Activated naive CD4-positive, alpha-beta T cell treated with anti-CD3 and anti-CD28 coated beads for 36 hours (primary cell): Measurements from ENCODE around the gene KIF26B. TPM values are rescaled to one million over a fixed set of nuclear protein-coding genes. Genes with fewer than 3 reads are reported as not detected.

Source experiments
- CTCF ChIA-PET: fragments of 350-600 bp; sonication (Branson Sonifier 250); formaldehyde crosslinking; loops from one replicate; lab custom pipeline; 2021; ENCODE audit warnings: antibody characterized with exemption; lab: Charles Lee
- DNase-seq: peaks from one replicate; pipeline ENCODE4 v3.0.0-alpha.2; 2020
- H3K27ac Mint-ChIP-seq: one replicate; pipeline ENCODE4 v1.8.0; 2021; ENCODE audit warnings: mild to moderate bottlenecking, mixed read lengths
- H3K27me3 Mint-ChIP-seq: one replicate; pipeline ENCODE4 v1.8.0; 2021; ENCODE audit warnings: low read depth, mixed read lengths
- H3K36me3 Mint-ChIP-seq: one replicate; pipeline ENCODE4 v1.8.0; 2021; ENCODE audit warnings: low read depth, mixed read lengths
- H3K4me1 Mint-ChIP-seq: one replicate; pipeline ENCODE4 v1.8.0; 2021; ENCODE audit warnings: low read depth, mixed read lengths
- H3K4me3 Mint-ChIP-seq: one replicate; pipeline ENCODE4 v1.8.0; 2021; ENCODE audit warnings: mild to moderate bottlenecking, moderate library complexity, mixed read lengths
- H3K9me3 Mint-ChIP-seq: one replicate; pipeline ENCODE4 v1.8.0; 2021; ENCODE audit warnings: mixed read lengths
- intact Hi-C: fragments of 100-400 bp; cut with micrococcal nuclease; formaldehyde crosslinking; loops from one replicate; pipeline ENCODE4 v1.15.1; 2023
- total RNA-seq, 2 experiments: library from RNA; stranded (reverse); gene quantifications; one replicate each; pipeline ENCODE4 v1.2.3, GENCODE V29; 2021

The KIF26B gene
- total RNA-seq, 2 experiments from 2014 or later = 0.05 TPM; not detected in 1

DNA sequence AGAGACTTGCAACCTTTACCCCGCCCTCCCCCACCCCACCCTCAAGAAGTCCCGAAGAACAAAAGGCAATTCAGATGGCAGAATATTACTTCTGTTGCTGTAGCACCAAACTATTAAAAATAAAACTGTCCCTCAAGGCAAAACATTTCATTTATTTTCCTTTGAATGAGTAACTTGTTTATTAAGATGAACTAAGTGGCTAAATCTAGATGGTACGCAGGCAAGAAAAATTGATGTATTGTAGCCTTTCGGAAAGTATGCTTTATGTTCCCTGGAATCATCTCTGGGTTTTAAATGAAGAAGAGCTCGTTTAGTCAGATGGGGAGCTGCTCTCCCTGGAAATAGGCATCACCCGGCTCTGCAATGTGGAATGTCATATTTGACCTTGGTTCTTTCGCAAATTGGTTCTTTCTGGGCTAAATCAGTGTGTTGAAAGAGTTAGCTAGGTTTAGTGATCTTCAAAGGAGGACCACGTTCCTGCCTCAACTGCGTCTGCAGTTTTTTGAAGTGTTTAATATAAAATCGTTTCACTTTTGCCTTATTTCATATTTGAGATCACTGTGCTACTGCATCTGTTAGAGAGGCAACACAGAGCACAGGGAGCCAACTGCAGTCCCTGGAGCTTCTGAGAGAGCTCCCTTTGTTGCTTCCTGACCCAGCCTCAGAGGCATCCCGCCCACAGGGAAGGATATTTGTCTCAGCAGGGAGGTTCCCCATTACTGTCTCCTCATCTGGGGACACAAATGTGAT is 61.8 kb downstream of the KIF26B start:
- H3K4me1 Mint-ChIP-seq = no peaks in the 10 kb centered on the region
- H3K27ac Mint-ChIP-seq = no peak overlapping the region
- no peaks in the 10 kb centered on the region for H3K9me3 Mint-ChIP-seq
- no peak overlapping the region for H3K4me3 Mint-ChIP-seq
- H3K36me3 Mint-ChIP-seq = no peaks in the 10 kb centered on the region
- intact Hi-C loops = no loop called here
- DNase-seq = no peak
- CTCF ChIA-PET = interaction anchor here (1.4 kb wide), 1 partner anchor 63 kb away, joined by 5 read pairs; no protein-coding TSS in a partner anchor
- H3K27me3 Mint-ChIP-seq = no peaks in the 10 kb centered on the region

- CTCF ChIA-PET = no interaction called here
- Mint-ChIP-seq H3K36me3 (no peaks in the 10 kb centered on the region), H3K27me3 (no peaks in the 10 kb centered on the region), H3K4me3 (no peak overlapping the region), H3K9me3 (no peaks in the 10 kb centered on the region), H3K27ac (no peak overlapping the region), H3K4me1 (no peaks in the 10 kb centered on the region)
- intact Hi-C loops = no loop called here
- no peak for DNase-seq
These were observed 63.2 kb downstream of the KIF26B start for GRCh38 chr1:245217853-245218608.

GRCh38 chr1:245220381-245220985 is 65.7 kb downstream of the KIF26B start:
- CTCF ChIA-PET = interaction anchor here (0.6 kb wide), 1 partner anchor 1177 kb away, joined by 4 read pairs; no protein-coding TSS in a partner anchor

GRCh38 chr1:245221805-245222204 is 67.0 kb downstream of the KIF26B start:
- DNase-seq = no peak

More at GRCh38 chr1:245220381-245220985, 65.7 kb downstream of the KIF26B start:
- Mint-ChIP-seq H3K36me3 (no peaks in the 10 kb centered on the region), H3K9me3 (no peaks in the 10 kb centered on the region), H3K27ac (no peak overlapping the region), H3K4me3 (no peak overlapping the region), H3K4me1 (no peaks in the 10 kb centered on the region), H3K27me3 (no peaks in the 10 kb centered on the region)
- DNase-seq = no peak
- intact Hi-C loops = no loop called here

GRCh38 chr1:245222931-245223595 is 68.3 kb downstream of the KIF26B start:
- H3K9me3 Mint-ChIP-seq = no peaks in the 10 kb centered on the region
- intact Hi-C loops = no loop called here
- CTCF ChIA-PET = no interaction called here
- no peak overlapping the region for H3K4me3 Mint-ChIP-seq
- no peaks in the 10 kb centered on the region for H3K27me3 Mint-ChIP-seq
- DNase-seq = no peak
- no peaks in the 10 kb centered on the region for H3K36me3 Mint-ChIP-seq
- no peaks in the 10 kb centered on the region for H3K4me1 Mint-ChIP-seq
- H3K27ac Mint-ChIP-seq = no peak overlapping the region

More at GRCh38 chr1:245221805-245222204, 67.0 kb downstream of the KIF26B start:
- CTCF ChIA-PET = no interaction called here
- intact Hi-C loops = no loop called here
- Mint-ChIP-seq H3K36me3 (no peaks in the 10 kb centered on the region), H3K27me3 (no peaks in the 10 kb centered on the region), H3K9me3 (no peaks in the 10 kb centered on the region), H3K4me3 (no peak overlapping the region), H3K27ac (no peak overlapping the region), H3K4me1 (no peaks in the 10 kb centered on the region)

DNA sequence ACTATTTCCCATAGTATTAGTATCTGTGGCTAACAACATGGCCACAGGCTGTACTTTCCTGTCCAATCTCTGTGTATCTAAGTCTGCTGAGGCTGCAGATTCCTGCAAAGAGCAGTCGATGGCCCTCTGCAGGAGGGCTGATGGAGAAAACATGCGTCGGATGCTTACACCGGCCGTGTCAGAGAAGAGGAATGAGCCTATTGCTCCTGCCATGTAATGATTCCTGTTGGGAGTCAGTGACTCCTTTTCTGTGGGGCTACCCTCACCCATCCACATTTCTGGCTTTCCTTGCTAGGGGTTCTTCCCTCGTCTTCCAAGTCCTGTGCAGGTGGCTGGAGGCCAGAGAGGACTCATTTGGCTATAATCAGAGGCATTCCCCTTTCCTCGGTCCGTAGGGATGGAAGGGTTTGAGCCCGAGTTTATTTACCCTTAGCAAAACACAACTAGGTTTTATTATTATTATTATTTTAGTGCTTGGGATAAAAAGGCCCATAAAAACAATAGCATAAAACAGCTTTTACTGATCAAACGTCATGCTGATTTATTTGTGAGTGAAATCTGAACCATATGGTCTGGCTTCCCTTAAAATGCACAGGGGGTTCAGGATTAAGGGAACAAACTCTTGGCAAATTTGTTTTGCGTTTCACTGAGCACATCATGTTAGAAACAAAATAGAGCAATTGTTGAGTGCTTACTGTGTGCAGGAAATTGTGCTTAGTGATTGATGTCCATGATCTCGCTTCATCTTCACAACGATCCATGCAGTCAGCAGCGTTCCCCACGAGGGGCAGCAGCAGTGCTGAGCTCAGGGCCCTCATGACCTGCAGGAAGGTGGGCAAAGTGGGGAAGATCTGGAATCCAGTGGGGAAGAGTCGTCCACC is 70.8 kb downstream of the KIF26B start:
- H3K4me1 Mint-ChIP-seq = no peaks in the 10 kb centered on the region
- H3K27me3 Mint-ChIP-seq = peaks cover 2% of the 10 kb centered on the region
- H3K9me3 Mint-ChIP-seq = no peaks in the 10 kb centered on the region
- no peak overlapping the region for H3K4me3 Mint-ChIP-seq
- H3K36me3 Mint-ChIP-seq = no peaks in the 10 kb centered on the region
- no peak overlapping the region for H3K27ac Mint-ChIP-seq
- CTCF ChIA-PET = no interaction called here
- no peak for DNase-seq
- intact Hi-C loops = no loop called here

DNA sequence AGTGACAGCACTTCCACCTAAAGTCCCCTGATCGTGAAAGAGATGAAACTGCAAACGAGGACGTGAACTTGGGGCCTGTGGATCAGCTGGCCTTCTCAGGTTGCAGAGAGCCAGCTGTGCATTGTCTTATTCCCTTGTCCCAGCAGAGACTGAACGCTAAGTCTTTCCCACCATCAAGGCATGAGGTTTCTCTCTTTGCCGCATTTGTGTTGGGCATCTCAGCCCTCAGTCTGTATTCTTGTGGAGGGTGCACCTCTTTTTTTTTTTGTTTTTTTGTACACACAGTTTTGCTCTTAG is 71.4 kb downstream of the KIF26B start:
- H3K27ac Mint-ChIP-seq = no peak overlapping the region
- no peaks in the 10 kb centered on the region for H3K36me3 Mint-ChIP-seq
- no peak for DNase-seq
- no peak overlapping the region for H3K4me3 Mint-ChIP-seq
- H3K27me3 Mint-ChIP-seq = peaks cover 2% of the 10 kb centered on the region
- CTCF ChIA-PET = no interaction called here
- no peaks in the 10 kb centered on the region for H3K9me3 Mint-ChIP-seq
- no peaks in the 10 kb centered on the region for H3K4me1 Mint-ChIP-seq
- intact Hi-C loops = no loop called here

DNA sequence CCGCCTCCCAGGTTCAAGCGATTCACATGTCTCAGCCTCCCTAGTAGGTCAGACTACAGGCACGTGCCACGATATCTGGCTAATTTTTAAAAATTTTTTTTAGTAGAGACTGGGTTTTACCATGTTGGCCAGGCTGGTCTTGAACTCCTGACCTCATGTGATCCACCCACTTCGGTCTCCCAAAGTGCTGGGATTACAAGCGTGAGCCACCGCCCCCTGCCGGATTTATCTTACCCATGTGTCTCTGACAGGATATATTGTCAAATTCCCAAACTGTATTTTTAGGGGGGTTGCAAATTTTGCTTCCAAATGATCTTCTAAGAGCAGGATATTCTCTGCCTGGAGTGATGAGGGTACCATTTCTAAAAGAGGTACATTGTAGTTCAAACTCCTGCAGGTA is 74.3 kb downstream of the KIF26B start:
- CTCF ChIA-PET = no interaction called here
- intact Hi-C loops = no loop called here
- Mint-ChIP-seq H3K36me3 (no peaks in the 10 kb centered on the region), H3K27ac (no peak overlapping the region), H3K9me3 (no peaks in the 10 kb centered on the region), H3K4me3 (no peak overlapping the region), H3K27me3 (peaks cover 2% of the 10 kb centered on the region), H3K4me1 (no peaks in the 10 kb centered on the region)
- no peak for DNase-seq

DNA sequence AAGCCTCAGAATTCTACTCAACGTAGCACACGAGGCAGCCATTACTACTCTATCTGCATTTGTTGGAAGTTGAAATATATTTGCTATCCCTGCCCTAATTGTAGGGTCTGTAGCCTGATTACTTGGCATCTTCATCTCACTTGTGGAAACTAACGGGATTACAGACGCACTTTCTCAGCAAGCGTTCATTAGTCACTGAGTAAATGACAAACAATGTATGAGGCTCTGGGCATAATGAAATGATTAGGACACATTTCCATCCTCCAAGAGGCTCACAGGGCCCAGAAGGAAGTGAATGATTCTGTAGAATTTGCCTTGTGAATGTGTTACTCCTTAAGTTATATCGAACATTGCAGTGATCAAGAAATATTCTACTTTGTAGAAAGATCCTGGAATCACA is 78.1 kb downstream of the KIF26B start:
- no peak overlapping the region for H3K27ac Mint-ChIP-seq
- H3K27me3 Mint-ChIP-seq = peaks cover 2% of the 10 kb centered on the region
- no peak for DNase-seq
- H3K9me3 Mint-ChIP-seq = no peaks in the 10 kb centered on the region
- intact Hi-C loops = no loop called here
- CTCF ChIA-PET = no interaction called here
- H3K4me1 Mint-ChIP-seq = no peaks in the 10 kb centered on the region
- H3K36me3 Mint-ChIP-seq = no peaks in the 10 kb centered on the region
- H3K4me3 Mint-ChIP-seq = no peak overlapping the region

GRCh38 chr1:245234217-245235081 is 79.7 kb downstream of the KIF26B start:
- DNase-seq = no peak
- H3K27me3 Mint-ChIP-seq = peaks cover 6% of the 10 kb centered on the region
- no peak overlapping the region for H3K27ac Mint-ChIP-seq
- no peak overlapping the region for H3K4me3 Mint-ChIP-seq
- H3K9me3 Mint-ChIP-seq = no peaks in the 10 kb centered on the region
- no peaks in the 10 kb centered on the region for H3K4me1 Mint-ChIP-seq
- H3K36me3 Mint-ChIP-seq = no peaks in the 10 kb centered on the region
- intact Hi-C loops = no loop called here
- CTCF ChIA-PET = no interaction called here

DNA sequence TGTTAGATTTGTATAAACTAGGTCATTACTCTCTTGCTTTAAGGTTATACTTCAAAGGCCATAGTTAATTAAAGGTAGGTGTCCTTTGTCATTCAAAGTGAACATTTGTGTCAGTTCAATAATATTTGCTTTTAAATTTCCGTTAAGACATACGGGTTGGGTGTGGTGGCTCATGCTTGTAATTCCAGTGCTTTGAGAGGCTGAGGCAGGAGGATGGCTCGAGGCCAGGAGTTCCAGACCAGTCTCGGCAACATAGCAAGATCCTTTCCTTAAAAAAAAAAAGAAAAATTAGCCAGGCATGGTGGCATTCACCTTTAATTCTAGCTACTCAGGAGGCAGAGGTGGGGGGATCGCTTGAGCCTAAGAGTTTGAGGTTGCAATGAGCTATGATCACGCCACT is 80.4 kb downstream of the KIF26B start:
- no peaks in the 10 kb centered on the region for H3K4me1 Mint-ChIP-seq
- H3K27me3 Mint-ChIP-seq = peaks cover 5% of the 10 kb centered on the region
- no peaks in the 10 kb centered on the region for H3K36me3 Mint-ChIP-seq
- no peak for DNase-seq
- CTCF ChIA-PET = no interaction called here
- H3K4me3 Mint-ChIP-seq = no peak overlapping the region
- intact Hi-C loops = no loop called here
- no peak overlapping the region for H3K27ac Mint-ChIP-seq
- no peaks in the 10 kb centered on the region for H3K9me3 Mint-ChIP-seq
